HepG2 (cell line): ENCODE results near the gene LOC128125822.

ENCODE experiments used
- ATF1 ChIP-seq: IDR thresholded peaks from 2 replicates; pipeline ENCODE4 v1.6.1; 2016; ENCODE audit warnings: mild to moderate bottlenecking, control low read depth
- BRD4 ChIP-seq: sonication (generic); formaldehyde crosslinking; IDR thresholded peaks from 2 replicates; pipeline ENCODE4 v1.4.0; 2020; ENCODE audit warnings: missing genetic modification reagents
- CAMTA2 ChIP-seq: sonication (generic); formaldehyde crosslinking; IDR thresholded peaks from 2 replicates; pipeline ENCODE4 v1.4.0; 2020; ENCODE audit warnings: mild to moderate bottlenecking, missing genetic modification reagents, borderline replicate concordance
- CBFB ChIP-seq: sonication (generic); formaldehyde crosslinking; IDR thresholded peaks from 2 replicates; pipeline ENCODE4 v1.4.0; 2020; ENCODE audit warnings: missing genetic modification reagents
- CBX2 ChIP-seq, 2 experiments: fragments of 200-600 bp in 1 of 2; sonication (generic); formaldehyde crosslinking in 1 of 2; IDR thresholded peaks; 2 replicates each; pipeline versions ENCODE4 v1.7.0 to v1.8.1; 2018 to 2022; ENCODE audit warnings: low read depth in 2 of 2, low read length in 1 of 2, mild to moderate bottlenecking in 1 of 2, missing genetic modification reagents in 1 of 2
- CREM ChIP-seq, 2 experiments: sonication (generic) in 1 of 2; formaldehyde crosslinking in 1 of 2; IDR thresholded peaks; 2 replicates each; pipeline versions ENCODE4 v1.4.0 to v1.6.1; 2016 to 2020; ENCODE audit warnings: antibody characterized with exemption in 1 of 2, mild to moderate bottlenecking in 1 of 2, missing genetic modification reagents in 1 of 2
- DBP ChIP-seq: sonication (generic); formaldehyde crosslinking; IDR thresholded peaks from 2 replicates; pipeline ENCODE4 v1.4.0; 2020; ENCODE audit warnings: missing genetic modification reagents; ENCODE audit errors: not compliant biosample characterization
- FOXM1 ChIP-seq: sonication (generic); formaldehyde crosslinking; IDR thresholded peaks from 2 replicates; pipeline ENCODE4 v1.5.0; 2020; ENCODE audit warnings: missing genetic modification reagents
- HBP1 ChIP-seq: IDR thresholded peaks from 2 replicates; pipeline ENCODE4 v1.6.1; 2016; ENCODE audit warnings: low read depth, control low read depth
- HNRNPUL1 ChIP-seq: fragments of 200-400 bp; formaldehyde crosslinking; IDR thresholded peaks from 2 replicates; pipeline ENCODE4 v1.6.1; 2017; ENCODE audit warnings: low read depth, mild to moderate bottlenecking, low read length, moderate library complexity
- JDP2 ChIP-seq: sonication (generic); formaldehyde crosslinking; IDR thresholded peaks from 2 replicates; pipeline ENCODE4 v1.8.1; 2022; ENCODE audit warnings: missing genetic modification reagents, borderline replicate concordance
- KDM1A ChIP-seq: IDR thresholded peaks from 2 replicates; pipeline ENCODE4 v1.6.1; 2016; ENCODE audit warnings: missing compliant biosample characterization
- MBD4 ChIP-seq: IDR thresholded peaks from 2 replicates; pipeline ENCODE4 v1.6.1; 2012; ENCODE audit warnings: low read length, inconsistent platforms, borderline replicate concordance
- MTA1 ChIP-seq: sonication (generic); formaldehyde crosslinking; IDR thresholded peaks from 2 replicates; pipeline ENCODE4 v1.4.0; 2020; ENCODE audit warnings: missing genetic modification reagents, mild to moderate bottlenecking, borderline replicate concordance
- MTF2 ChIP-seq: sonication (generic); formaldehyde crosslinking; IDR thresholded peaks from 2 replicates; pipeline ENCODE4 v1.5.0; 2020; ENCODE audit warnings: missing genetic modification reagents, borderline replicate concordance
- NFATC3 ChIP-seq: sonication (generic); formaldehyde crosslinking; IDR thresholded peaks from 2 replicates; pipeline ENCODE4 v1.5.1; 2020; ENCODE audit warnings: mild to moderate bottlenecking, missing genetic modification reagents
- NR1H2 ChIP-seq: sonication (generic); formaldehyde crosslinking; IDR thresholded peaks from 2 replicates; pipeline ENCODE4 v1.8.1; 2022; ENCODE audit warnings: low read depth, missing genetic modification reagents, borderline replicate concordance
- SRSF1 ChIP-seq: fragments of 200-400 bp; formaldehyde crosslinking; optimal IDR thresholded peaks from 2 replicates; pipeline ENCODE3; 2017; ENCODE audit warnings: mild to moderate bottlenecking, low read depth, low read length, moderate library complexity
- SRSF4 ChIP-seq: fragments of 200-400 bp; formaldehyde crosslinking; IDR thresholded peaks from one replicate; pipeline ENCODE4 v1.6.1; 2018; ENCODE audit warnings: mild to moderate bottlenecking, low read depth, low read length, moderate library complexity; ENCODE audit not compliant: poor library complexity, severe bottlenecking
- TEAD2 ChIP-seq: sonication (generic); formaldehyde crosslinking; IDR thresholded peaks from 2 replicates; pipeline ENCODE4 v1.9.0; 2021; ENCODE audit warnings: missing genetic modification reagents
- TSC22D2 ChIP-seq: sonication (generic); formaldehyde crosslinking; IDR thresholded peaks from 2 replicates; pipeline ENCODE4 v1.5.1; 2020; ENCODE audit warnings: missing genetic modification reagents, mild to moderate bottlenecking, borderline replicate concordance
- U2AF1 ChIP-seq: fragments of 200-400 bp; formaldehyde crosslinking; optimal IDR thresholded peaks from 2 replicates; pipeline ENCODE3; 2017; ENCODE audit warnings: mild to moderate bottlenecking, low read depth, low read length
- ZKSCAN5 ChIP-seq: sonication (generic); formaldehyde crosslinking; IDR thresholded peaks from 2 replicates; pipeline ENCODE4 v1.5.1; 2020; ENCODE audit warnings: mild to moderate bottlenecking, missing genetic modification reagents
- ZNF383 ChIP-seq: sonication (generic); formaldehyde crosslinking; IDR thresholded peaks from 2 replicates; pipeline ENCODE4 v1.4.0; 2020; ENCODE audit warnings: missing genetic modification reagents, mild to moderate bottlenecking, borderline replicate concordance
- ZNF430 ChIP-seq: sonication (generic); formaldehyde crosslinking; IDR thresholded peaks from 2 replicates; pipeline ENCODE4 v1.9.0; 2021; ENCODE audit warnings: mild to moderate bottlenecking, missing genetic modification reagents
- ZNF768 ChIP-seq: sonication (generic); formaldehyde crosslinking; IDR thresholded peaks from 2 replicates; pipeline ENCODE4 v1.4.0; 2020; ENCODE audit warnings: missing genetic modification reagents
- ZNF776 ChIP-seq: sonication (generic); formaldehyde crosslinking; IDR thresholded peaks from 2 replicates; pipeline ENCODE4 v1.4.0; 2020; ENCODE audit warnings: mild to moderate bottlenecking, missing genetic modification reagents

The LOC128125822 gene

GRCh38 chr6:63573076-63573898 lies 1.0 kb downstream of the LOC128125822 start (continued):
- TF ChIP-seq CREM (IDR thresholded peaks at IDR 0.05) (no peak), CREM (CRISPR knock-in tag; IDR thresholded peaks at IDR 0.05) (no peak), U2AF1 (no peak), CAMTA2 (CRISPR knock-in tag) (0 out of 2 replicates have a peak, but pooled peaks have one; percentile 14), ZNF776 (CRISPR knock-in tag) (peak; percentile 66; the same call in 1 of the 2 replicates), HBP1 (CRISPR knock-in tag) (no peak), CBFB (CRISPR knock-in tag) (peak; percentile 45; the same call in 1 of the 2 replicates), ZNF383 (CRISPR knock-in tag) (no peak), MTF2 (CRISPR knock-in tag) (no peak), HNRNPUL1 (peak; percentile 91), FOXM1 (CRISPR knock-in tag) (no peak), NR1H2 (no peak), MTA1 (CRISPR knock-in tag) (no peak), DBP (CRISPR knock-in tag) (no peak), TSC22D2 (peak; percentile 30; the same call in 1 of the 2 replicates), ZKSCAN5 (no peak), SRSF1 (no peak), JDP2 (CRISPR knock-in tag) (no peak; the same call in 1 of the 2 replicates), BRD4 (CRISPR knock-in tag) (peak; percentile 24; the same call in 1 of the 2 replicates), ZNF768 (CRISPR knock-in tag) (peak; percentile 59; the same call in 1 of the 2 replicates), ATF1 (CRISPR knock-in tag) (no peak), NFATC3 (CRISPR knock-in tag) (no peak), ZNF430 (CRISPR knock-in tag) (0 out of 2 replicates have a peak, but pooled peaks have one; percentile 80), TEAD2 (no peak), MBD4 (peak; percentile 73), KDM1A (no peak), CBX2 (IDR thresholded peaks at IDR 0.05; ENCODE audit: low read depth, low read length) (no peak), CBX2 (CRISPR knock-in tag; IDR thresholded peaks at IDR 0.05; ENCODE audit: low read depth) (no peak), SRSF4 (peak; percentile 50)
